Measurements from ENCODE around the gene FCN3.

The FCN3 gene

GRCh38 chr1:27341525-27342252, 32.9 kb downstream of the FCN3 start, which contains the start of gene SYTL1:
TSS of gene SYTL1 (plus strand) at chr1:27342022. CDS start at chr1:27345335, 3,313 bp downstream.
- DNase-seq (ENCODE audit: low spot score), result no peak

- DNase-seq (ENCODE audit: low spot score), result no peak
Observed at GRCh38 chr1:27339213-27339612, 35.4 kb downstream of the FCN3 start.

DNA sequence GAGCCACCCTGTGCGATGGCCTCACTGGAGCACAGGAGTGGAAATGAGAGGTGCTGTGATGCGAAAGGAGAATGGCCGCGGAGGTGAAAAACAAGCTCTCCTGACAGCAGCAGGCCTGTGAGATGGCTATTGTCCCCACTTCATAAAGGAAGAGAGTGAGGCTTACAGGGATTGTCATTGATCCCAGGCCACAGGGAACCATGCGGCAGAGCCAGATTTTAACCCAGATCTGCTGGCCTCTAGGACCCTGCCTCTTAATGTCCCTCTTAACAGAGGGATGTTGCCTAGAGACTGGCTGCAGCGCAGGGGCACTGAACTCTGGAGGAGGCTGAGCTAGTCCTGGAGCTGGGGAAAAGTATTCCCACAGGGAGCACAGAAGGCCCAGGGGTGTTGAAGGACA, 35.9 kb downstream of the FCN3 start:
- no peak for DNase-seq (ENCODE audit: low spot score)

DNA sequence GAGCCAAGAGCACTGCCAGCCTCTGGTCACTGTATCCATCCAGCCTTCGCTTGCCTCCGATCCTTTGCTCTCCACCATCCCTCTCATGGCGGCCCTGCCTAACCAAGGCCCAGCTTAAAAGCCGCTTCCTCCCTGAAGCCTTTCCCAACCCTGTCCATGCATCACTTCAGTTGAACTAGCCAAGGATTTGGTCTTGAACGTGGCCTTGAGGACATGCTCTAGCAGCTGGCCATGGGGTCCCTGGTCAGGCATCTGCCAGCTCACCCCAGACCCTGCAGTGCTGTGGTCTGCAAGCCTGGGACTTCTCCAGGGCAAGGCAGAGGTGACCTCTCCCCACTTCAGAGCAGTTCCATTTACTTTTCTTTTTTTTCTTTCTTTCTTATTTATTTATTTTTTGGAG, 37.9 kb downstream of the FCN3 start:
- DNase-seq (ENCODE audit: low spot score), result no peak

DNA sequence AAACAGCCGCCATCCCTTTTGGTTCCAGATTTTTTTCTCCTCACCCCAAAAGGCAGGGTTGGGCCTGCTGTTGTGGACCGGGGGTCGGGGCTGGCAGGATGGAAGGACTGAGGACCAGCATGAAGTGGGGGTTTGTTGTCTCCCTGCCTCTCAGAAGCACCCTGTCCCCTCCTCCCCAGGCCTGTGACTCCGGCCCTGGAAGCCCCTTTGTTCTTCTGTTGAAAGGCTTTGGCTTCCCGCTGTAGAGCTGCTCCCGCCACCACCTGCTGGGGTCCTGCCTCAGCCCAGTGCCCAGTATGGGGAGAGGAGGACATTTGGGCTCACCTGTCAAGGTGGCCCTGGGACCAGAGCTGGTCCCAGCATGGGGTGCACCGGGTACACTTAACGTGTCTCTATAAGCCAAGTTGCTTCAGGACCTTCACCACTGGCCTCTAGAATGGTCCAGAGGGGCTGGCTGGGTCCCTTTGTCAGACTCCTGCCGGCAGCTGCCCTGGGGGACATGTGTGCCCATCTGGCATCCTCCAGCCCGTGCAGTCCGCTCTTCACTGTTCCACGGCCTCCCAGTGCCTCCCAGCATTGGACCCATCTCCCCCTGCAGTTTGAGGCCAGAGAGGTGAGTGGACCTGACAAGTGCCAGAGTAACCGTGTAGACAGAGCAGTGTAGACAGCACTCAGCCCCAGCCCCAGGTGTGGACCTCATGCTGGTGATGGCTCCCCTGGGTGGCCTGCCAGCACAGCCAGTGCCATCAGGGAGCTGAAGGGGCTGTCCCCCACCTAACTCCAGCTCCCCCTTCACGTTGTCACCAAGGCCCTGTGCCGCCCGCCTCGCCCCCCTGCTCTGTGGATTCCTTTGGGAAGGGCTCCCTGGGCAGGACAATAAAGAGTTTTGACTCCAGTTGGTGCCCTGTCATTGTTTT, 38.9 kb downstream of the FCN3 start:
- DNase-seq (ENCODE audit: low spot score), result no peak

- no peak for DNase-seq (ENCODE audit: low spot score)
Observed at GRCh38 chr1:27333717-27334279, 40.8 kb downstream of the FCN3 start.

DNA sequence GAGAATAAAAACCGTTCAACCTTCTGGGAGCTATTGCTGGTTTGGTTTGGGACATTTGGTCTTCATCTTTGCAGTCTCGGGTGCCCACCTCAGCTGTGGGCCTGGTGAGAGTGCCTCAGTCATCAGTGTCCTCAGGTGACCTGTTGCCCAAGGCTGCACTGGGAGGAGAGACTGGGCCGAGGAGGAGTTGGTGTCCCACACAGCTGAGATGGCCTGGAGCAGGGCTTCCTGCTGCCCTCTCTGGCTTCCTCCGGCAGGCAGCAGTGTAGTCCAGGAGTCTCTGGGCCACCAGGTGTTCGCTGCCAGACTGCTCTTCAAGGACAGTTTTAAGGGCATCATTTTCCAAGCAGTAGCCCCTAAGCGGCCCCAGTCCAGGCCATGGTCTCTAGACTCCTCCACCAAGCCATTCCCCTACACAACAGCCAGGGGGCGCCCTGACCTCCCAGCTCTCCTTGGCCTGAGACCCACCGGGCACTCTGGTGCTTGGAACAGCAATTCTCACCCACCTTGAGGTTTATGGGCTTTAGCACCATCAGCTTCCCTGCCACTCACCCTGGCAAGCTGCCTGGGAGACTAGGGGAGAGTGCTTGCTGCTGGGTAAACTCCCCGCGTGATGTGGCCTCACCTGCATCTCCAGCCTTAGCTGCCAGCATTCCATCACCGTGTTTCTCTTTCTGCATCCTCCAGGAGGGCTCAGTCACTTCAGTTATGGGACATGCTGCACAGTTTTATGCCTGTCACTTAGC, 41.9 kb downstream of the FCN3 start:
- peak; percentile 51 for DNase-seq (ENCODE audit: low spot score)

GRCh38 chr1:27331922-27332321, 42.7 kb downstream of the FCN3 start:
- DNase-seq (ENCODE audit: low spot score), result no peak

DNA sequence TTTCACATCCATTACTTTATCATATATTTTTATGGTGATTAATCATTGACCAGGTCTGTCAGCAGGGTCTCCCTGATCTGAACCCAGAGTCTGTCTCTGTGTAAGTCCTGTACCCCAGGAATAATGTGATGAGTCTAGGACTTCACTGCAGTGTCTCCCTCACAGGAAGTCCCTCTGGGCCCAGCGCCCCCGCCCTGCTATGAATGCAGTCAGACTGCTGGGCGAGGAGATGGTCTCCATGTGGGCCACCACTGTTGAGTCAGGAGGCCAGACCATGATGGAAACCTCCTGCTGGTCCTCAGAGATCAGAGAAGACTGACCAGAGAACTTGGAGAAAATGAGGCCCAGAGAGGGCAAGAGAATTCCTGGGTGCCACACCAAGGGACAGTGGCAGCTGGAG, 43.2 kb downstream of the FCN3 start:
- no peak for DNase-seq (ENCODE audit: low spot score)

DNA sequence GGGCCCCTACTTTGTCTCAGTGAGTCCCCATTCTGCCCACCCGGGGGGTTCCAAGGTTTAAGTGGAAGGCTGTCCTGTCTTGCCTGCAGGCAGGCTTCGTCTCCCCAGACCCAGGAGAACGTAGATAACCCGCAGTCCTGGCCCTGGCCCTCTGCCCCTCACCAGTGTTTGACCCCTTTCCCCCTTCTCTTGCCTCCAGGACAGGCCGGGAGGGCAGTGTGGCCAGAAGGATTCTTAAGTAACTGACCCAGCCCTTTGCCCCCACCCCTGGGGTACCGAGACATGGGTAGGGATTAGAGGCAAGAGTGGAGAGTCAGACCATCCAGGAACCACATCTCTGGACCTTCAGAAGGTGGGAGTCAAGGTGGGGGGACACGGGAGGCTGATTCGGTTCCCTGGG, 43.8 kb downstream of the FCN3 start:
- DNase-seq (ENCODE audit: low spot score), result no peak

GRCh38 chr1:27327964-27328363, 46.7 kb downstream of the FCN3 start:
- no peak for DNase-seq (ENCODE audit: low spot score)

DNA sequence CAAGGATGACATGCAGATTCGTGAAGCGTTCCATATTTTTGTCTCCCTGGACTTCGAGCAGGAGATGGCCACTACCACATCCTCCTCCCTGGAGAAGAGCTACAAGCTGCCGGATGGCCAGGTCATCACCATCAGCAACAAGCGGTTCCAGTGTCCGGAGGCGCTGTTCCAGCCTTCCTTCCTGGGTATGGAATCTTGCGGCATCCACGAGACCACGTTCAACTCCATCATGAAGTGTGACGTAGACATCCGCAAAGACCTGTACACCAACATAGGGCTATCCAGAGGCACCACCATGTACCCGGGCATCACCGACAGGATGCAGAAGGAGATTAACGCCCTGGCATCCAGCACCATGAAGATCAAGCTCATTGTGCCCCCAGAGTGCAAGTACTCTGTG, 49.3 kb downstream of the FCN3 start:
- DNase-seq (ENCODE audit: low spot score), result no peak

DNA sequence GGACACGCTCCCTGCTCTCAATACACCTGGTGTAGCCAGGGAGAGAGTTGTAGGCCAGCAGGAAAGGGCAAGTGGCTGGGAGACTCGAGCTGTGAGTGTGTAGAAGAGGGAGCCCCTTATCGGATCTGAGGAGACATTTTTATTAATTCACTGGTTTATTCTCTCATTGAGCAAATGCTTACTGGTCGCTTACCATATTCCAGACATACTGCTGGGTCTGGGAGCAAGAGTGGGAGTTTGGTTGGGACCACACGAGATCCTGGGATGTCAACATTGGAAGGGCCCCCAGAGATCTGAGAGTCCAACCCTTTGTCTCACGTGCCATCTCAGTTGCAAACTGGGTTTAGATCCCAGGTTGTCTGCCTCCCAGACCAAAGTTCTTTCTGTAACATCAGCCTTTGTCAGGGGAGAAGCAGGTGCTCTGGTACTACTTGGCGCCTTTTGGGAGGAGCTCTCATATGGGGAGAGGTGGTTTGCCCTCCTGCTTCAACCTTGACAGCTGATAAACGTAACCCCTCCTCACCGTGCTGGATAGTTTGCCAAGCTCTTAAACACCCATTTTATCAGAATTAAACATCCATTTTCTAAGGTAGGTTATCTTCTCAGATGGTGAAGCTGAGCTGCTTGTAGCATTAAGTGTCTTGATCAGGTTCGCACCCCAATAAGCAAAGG, 51.9 kb downstream of the FCN3 start:
- DNase-seq (ENCODE audit: low spot score), result peak; percentile 38

DNA sequence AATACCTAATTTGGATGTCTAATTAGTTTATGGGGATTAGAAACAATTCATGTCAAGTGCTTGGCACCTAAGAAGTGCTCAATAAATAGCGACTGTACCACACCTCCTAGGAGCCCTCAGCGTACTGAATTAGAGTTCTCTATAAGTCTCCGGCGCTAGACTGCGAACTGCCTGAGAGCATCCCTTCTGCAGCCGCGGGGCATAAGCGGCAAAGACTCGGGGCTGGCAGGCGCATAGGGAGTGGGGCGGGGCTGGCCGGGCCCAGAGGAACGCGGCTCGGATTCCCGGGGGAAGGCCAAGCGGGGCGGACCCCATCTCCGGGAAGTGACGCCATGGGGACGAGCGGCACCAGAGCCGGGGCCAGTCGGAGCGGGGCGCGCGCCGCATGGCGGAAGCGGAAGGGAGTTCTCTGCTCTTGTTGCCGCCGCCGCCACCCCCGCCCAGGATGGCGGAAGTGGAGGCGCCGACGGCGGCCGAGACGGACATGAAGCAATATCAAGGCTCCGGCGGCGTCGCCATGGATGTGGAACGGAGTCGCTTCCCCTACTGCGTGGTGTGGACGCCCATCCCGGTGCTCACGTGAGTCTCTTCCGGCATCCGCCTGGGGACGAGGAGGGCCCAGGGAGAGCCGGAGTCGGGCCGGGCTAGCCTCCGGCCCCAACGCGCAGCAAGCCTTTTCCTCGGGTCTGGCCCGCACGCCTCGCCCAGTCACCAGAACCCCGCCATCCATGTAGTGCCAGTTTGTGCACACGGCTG, 52.6 kb downstream of the FCN3 start, which contains the start of gene TMEM222:
Gene TMEM222 (plus strand): TSS at position 351 of the 756 bp plus-strand sequence. CDS start 35 bp downstream, at position 386.
- DNase-seq (ENCODE audit: low spot score), result peak; percentile 94
